SK-N-MC (cell line): ENCODE measurements around the gene PML.

Experiments
- EZH2 ChIP-seq: fragments of 200-600 bp; sonication (generic); IDR thresholded peaks from one replicate; pipeline ENCODE4 v1.6.1; 2017; ENCODE audit warnings: antibody characterized with exemption
- FOXP2 ChIP-seq: optimal IDR thresholded peaks from 2 replicates; pipeline ENCODE3; 2011; ENCODE audit warnings: mild to moderate bottlenecking, moderate library complexity; ENCODE audit not compliant: insufficient read depth; ENCODE audit errors: extremely low read length, control extremely low read depth
- POLR2AphosphoS5 ChIP-seq: IDR thresholded peaks from 2 replicates; pipeline ENCODE4 v1.6.1; 2012; ENCODE audit warnings: mild to moderate bottlenecking, low read depth, low read length, borderline replicate concordance

GRCh38 chr15:73984208-73984979 lies 10.1 kb upstream of the PML start:
- TF ChIP-seq POLR2AphosphoS5, result no peak
- TF ChIP-seq FOXP2, result no peak
- no peak for TF ChIP-seq EZH2
